ENCODE results near the gene PDLIM7. TPM values are rescaled to one million over a fixed set of nuclear protein-coding genes. Genes with fewer than 3 reads are reported as not detected.

PDLIM7 gene
- total and polyA plus RNA-seq, 11 donors: 36.3 to 124 (median 52.5) TPM

DNA sequence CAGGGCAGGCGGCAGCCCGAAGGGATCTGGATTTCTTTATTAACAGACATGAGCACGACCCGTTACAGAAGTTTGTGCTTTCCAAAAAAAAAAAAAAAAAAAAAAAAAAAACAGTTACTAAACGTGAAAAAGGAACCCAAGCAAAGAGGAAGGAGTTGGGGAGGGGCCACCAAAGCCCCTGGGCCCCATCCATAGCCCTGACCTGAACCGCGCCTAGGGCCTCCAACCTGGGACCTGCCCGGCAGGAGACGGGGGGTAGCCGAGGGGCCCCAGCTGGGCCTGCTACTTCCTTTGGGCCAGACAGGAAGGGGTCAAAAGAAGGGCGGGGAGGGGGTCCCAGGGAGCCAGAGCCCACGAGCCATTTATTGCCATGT lies 40.8 kb downstream of the PDLIM7 start:
- Histone ChIP-seq H3K9me3 (no peaks in the 10 kb centered on the region), H3K27ac (peak overlapping the region in 6 of 12 donors; percentile 17 to 76 (median 56)), H3K27me3 (peaks cover 0 to 12% (median 0%) of the 10 kb centered on the region in 9 donors), H3K4me3 (peak overlapping the region in 7 of 12 donors; percentile 56 to 71 (median 66)), H3K4me1 (peaks cover 0 to 52% (median 25%) of the 10 kb centered on the region in 12 donors), H3K36me3 (peaks cover 0 to 25% (median 11%) of the 10 kb centered on the region in 9 donors)
- DNase-seq (peak in 1 of 5 donors; percentile 63), ATAC-seq (peak in 1 of 4 donors; percentile 1)
- TF ChIP-seq, protein P1, sequence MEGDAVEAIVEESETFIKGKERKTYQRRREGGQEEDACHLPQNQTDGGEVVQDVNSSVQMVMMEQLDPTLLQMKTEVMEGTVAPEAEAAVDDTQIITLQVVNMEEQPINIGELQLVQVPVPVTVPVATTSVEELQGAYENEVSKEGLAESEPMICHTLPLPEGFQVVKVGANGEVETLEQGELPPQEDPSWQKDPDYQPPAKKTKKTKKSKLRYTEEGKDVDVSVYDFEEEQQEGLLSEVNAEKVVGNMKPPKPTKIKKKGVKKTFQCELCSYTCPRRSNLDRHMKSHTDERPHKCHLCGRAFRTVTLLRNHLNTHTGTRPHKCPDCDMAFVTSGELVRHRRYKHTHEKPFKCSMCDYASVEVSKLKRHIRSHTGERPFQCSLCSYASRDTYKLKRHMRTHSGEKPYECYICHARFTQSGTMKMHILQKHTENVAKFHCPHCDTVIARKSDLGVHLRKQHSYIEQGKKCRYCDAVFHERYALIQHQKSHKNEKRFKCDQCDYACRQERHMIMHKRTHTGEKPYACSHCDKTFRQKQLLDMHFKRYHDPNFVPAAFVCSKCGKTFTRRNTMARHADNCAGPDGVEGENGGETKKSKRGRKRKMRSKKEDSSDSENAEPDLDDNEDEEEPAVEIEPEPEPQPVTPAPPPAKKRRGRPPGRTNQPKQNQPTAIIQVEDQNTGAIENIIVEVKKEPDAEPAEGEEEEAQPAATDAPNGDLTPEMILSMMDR (IDR thresholded peaks at IDR 0.05): peak in 3 of 12 donors; percentile 23 to 40 (median 35)
- TF ChIP-seq POLR2A (IDR thresholded peaks at IDR 0.05): no peak
- WGBS, 4 donors: 32 to 35% (median 35%) methylated on average over 12 of the region's 12 CpGs
- intact Hi-C loops (cut with DNase I): loop anchor here in 8 of 10 donors (1.0 to 10.0 kb wide), 4 partner anchors 41 to 142 kb away; partner anchors contain the start of genes MXD3 (in 5 of the 8) and PDLIM7 (in 3 of the 8)

DNA sequence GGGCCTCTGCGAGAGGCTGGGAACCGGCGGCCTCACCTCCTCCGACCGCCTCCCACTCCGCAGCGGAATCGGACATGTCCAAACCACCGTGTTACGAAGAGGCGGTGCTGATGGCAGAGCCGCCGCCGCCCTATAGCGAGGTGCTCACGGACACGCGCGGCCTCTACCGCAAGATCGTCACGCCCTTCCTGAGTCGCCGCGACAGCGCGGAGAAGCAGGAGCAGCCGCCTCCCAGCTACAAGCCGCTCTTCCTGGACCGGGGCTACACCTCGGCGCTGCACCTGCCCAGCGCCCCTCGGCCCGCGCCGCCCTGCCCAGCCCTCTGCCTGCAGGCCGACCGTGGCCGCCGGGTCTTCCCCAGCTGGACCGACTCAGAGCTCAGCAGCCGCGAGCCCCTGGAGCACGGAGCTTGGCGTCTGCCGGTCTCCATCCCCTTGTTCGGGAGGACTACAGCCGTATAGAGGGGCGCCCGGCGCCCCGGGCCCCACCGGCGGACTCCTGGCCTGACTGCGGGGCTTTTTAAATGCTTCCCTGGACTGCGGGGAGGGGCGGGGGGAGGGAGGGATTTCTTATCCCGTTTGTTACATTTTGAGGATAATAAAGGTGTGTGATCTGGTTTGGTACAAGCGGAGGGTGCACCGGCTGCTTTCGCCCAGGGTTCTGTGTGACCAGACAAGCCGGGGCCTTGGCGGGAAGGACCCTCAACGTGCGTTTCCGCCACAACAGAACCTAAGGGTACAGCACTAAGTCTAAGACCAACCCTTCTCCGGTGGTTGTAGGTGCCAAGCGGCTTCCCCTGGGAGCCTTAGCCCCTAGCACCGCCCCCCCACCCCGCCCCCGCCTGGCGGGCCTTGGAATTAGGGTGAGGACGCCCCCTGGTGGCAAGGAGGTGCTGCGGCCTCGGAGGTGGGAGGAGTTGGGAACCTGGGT lies 41.5 kb downstream of the PDLIM7 start:
- ATAC-seq (peak; percentile 33 to 77 (median 59)), DNase-seq (peak; percentile 91 to 95 (median 93))
- peaks cover 0 to 50% (median 23%) of the 10 kb centered on the region in 12 donors for H3K4me1 ChIP-seq
- 1 to 2% (median 1%) methylated on average over 29 to 76 of the region's 76 CpGs for WGBS, 4 donors
- H3K27me3 ChIP-seq: peaks cover 0 to 13% (median 0%) of the 10 kb centered on the region in 9 donors
- H3K4me3 ChIP-seq: peak overlapping the region; percentile 48 to 81 (median 64)
- no peak for TF ChIP-seq POLR2A (IDR thresholded peaks at IDR 0.05)
- TF ChIP-seq, protein P1 (IDR thresholded peaks at IDR 0.05): peak; percentile 88 to 98 (median 94)
- H3K9me3 ChIP-seq: no peaks in the 10 kb centered on the region
- intact Hi-C loops (cut with DNase I): loop anchor here (1.0 to 10.0 kb wide), 12 partner anchors 29 to 141 kb away; partner anchors contain the start of genes MXD3 (in 5 of the 10), PDLIM7 (in 4 of the 10) and GRK6 (in 1 of the 10)
- peaks cover 0 to 25% (median 11%) of the 10 kb centered on the region in 9 donors for H3K36me3 ChIP-seq
- H3K27ac ChIP-seq: peak overlapping the region in 11 of 12 donors; percentile 59 to 83 (median 69)

DNA sequence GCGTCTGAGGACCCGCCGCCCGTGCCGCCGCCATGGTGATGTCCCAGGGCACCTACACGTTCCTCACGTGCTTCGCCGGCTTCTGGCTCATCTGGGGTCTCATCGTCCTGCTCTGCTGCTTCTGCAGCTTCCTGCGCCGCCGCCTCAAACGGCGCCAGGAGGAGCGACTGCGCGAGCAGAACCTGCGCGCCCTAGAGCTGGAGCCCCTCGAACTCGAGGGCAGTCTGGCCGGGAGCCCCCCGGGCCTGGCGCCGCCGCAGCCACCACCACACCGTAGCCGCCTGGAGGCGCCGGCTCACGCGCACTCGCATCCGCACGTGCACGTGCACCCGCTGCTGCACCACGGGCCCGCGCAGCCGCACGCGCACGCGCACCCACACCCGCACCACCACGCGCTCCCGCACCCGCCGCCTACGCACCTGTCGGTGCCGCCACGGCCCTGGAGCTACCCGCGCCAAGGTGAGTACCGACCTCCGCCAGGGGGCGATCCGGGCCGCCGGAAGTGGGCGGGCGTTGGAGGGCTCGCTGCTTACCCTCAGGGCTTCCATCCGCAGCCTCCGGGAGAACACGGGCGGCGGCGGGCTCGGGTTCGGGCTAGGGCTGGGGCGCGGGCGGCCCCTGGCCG lies 42.3 kb downstream of the PDLIM7 start:
- H3K36me3 ChIP-seq: peaks cover 0 to 25% (median 7%) of the 10 kb centered on the region in 9 donors
- peaks cover 0 to 17% (median 0%) of the 10 kb centered on the region in 9 donors for H3K27me3 ChIP-seq
- peak overlapping the region in 11 of 12 donors; percentile 60 to 83 (median 69) for H3K27ac ChIP-seq
- peak overlapping the region; percentile 48 to 81 (median 64) for H3K4me3 ChIP-seq
- 0 to 1% (median 1%) methylated on average over 21 to 80 of the region's 80 CpGs for WGBS, 4 donors
- ATAC-seq: peak in 3 of 4 donors; percentile 16 to 52 (median 49)
- no peaks in the 10 kb centered on the region for H3K9me3 ChIP-seq
- intact Hi-C loops (cut with DNase I): loop anchor here in 9 of 10 donors (1.0 to 10.0 kb wide), 11 partner anchors 28 to 140 kb away; partner anchors contain the start of genes MXD3 (in 5 of the 9), PDLIM7 (in 4 of the 9) and GRK6 (in 1 of the 9)
- DNase-seq: peak; percentile 77 to 90 (median 82)
- H3K4me1 ChIP-seq: peaks cover 0 to 57% (median 23%) of the 10 kb centered on the region in 12 donors
- no peak for TF ChIP-seq POLR2A (IDR thresholded peaks at IDR 0.05)
- TF ChIP-seq, protein P1 (IDR thresholded peaks at IDR 0.05): peak; percentile 44 to 89 (median 70)

All from heart left ventricle (tissue), 16 donors.